22Rv1 (cell line): ENCODE data around the gene MEF2A.

Experiments
- H3K27ac ChIP-seq: fragments of 450-650 bp; 2 replicates; pipeline ENCODE4 v1.5.1; 2017
- ZFX ChIP-seq: fragments of 450-650 bp; IDR thresholded peaks from 2 replicates; pipeline ENCODE4 v1.6.1; 2017; ENCODE audit warnings: antibody characterized with exemption, borderline replicate concordance
- TF ChIP-seq, protein P1 (sequence below): fragments of 450-650 bp; IDR thresholded peaks from 2 replicates; pipeline ENCODE4 v1.5.1; 2017; ENCODE audit warnings: mild to moderate bottlenecking

Gene MEF2A

DNA sequence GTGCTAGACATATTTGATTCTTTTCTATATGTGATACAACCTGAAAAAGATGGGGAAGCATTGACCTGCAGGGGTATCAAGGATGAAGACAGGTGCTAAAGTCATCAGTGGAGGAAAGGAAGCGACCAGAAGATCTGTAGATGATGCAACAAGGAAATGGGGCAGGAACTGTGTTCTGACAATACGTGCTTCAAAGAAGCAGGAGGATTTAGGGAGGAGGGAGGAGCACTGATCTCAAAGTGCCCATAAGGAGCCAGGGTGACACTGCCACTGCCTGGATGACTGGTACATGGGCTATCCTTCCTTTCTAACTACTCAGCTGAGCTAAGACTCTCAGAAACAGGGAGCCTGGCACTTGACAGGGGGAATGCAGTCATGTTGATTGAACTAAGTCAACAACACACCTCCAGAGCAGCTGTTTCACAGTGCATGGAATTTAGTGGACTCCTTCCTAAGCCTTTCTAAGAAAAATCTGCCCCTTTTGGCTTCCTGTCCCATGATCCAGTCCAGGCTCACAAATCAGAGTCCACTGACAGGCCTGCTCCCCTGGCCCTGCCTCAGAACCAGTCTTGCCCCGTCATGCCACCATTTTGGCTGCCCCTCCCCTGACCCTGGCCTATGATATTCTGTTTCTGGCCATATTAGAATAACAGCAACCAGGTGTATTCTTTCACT is 155.5 kb downstream of the MEF2A start:
- no peak overlapping the region for H3K27ac ChIP-seq
- TF ChIP-seq, protein P1, sequence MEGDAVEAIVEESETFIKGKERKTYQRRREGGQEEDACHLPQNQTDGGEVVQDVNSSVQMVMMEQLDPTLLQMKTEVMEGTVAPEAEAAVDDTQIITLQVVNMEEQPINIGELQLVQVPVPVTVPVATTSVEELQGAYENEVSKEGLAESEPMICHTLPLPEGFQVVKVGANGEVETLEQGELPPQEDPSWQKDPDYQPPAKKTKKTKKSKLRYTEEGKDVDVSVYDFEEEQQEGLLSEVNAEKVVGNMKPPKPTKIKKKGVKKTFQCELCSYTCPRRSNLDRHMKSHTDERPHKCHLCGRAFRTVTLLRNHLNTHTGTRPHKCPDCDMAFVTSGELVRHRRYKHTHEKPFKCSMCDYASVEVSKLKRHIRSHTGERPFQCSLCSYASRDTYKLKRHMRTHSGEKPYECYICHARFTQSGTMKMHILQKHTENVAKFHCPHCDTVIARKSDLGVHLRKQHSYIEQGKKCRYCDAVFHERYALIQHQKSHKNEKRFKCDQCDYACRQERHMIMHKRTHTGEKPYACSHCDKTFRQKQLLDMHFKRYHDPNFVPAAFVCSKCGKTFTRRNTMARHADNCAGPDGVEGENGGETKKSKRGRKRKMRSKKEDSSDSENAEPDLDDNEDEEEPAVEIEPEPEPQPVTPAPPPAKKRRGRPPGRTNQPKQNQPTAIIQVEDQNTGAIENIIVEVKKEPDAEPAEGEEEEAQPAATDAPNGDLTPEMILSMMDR = no peak
- no peak for TF ChIP-seq ZFX

DNA sequence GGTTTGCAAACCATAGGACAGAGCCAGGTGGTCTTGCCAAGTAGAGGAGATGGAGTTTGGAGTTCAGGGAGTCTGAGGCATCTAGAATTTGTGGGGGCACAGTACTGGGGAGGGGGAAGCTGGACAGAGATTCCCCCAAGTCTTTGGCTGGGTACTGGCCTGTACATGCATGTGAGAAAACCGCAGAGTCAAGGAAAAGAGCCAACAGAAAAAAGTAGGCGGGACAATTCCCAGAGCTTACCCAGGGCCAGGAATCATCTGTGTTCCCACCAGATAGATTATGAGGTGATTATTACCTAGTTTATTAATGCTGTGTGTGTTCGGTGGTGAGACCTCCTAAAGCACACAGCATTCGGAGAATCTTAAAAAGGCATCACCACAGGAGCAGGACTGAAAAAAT is 156.1 kb downstream of the MEF2A start:
- no peak overlapping the region for H3K27ac ChIP-seq
- TF ChIP-seq, protein P1 = no peak
- TF ChIP-seq ZFX = no peak

DNA sequence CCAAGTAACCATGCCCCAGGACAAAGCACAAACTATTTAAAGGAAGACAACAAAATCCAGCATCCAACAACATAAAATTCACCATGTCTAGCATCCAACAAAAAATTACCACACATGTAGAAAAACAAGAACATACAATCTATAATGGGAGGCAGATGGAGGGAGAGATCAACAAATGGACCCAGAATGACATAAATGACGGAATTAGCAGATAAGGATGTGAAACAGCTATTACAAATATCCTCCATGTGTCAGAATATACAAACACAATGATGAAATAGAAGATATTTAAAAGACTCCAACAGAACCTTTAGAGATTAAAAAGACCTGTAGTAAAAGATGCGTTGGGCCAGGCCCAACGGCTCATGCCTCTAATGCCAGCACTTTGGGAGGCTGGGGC is 156.6 kb downstream of the MEF2A start:
- no peak for TF ChIP-seq ZFX
- TF ChIP-seq, protein P1 = no peak
- H3K27ac ChIP-seq = no peak overlapping the region

- H3K27ac ChIP-seq = no peak overlapping the region
- TF ChIP-seq ZFX = no peak
- TF ChIP-seq, protein P1 = no peak
These were observed 160.5 kb downstream of the MEF2A start for GRCh38 chr15:99726333-99726732.

DNA sequence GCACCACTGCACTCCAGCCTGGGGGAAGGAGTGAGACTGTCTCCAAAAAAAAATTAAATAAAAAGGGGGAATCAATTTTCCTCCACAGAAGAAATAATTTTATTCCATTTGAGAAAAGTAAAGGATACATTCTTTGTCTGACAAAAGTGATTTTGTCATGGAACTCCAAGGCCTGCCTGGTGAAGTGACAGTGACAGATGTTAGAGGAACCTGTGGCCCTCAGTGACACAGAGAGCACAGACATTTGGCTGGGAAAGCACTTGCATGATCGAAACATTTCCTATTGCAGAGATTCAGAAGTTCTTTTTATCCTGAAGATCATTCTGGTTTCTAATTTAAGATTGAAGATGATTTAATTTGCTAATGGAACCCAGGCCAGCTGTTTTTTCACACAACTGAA is 161.5 kb downstream of the MEF2A start:
- TF ChIP-seq ZFX = no peak
- TF ChIP-seq, protein P1 = no peak
- no peak overlapping the region for H3K27ac ChIP-seq

DNA sequence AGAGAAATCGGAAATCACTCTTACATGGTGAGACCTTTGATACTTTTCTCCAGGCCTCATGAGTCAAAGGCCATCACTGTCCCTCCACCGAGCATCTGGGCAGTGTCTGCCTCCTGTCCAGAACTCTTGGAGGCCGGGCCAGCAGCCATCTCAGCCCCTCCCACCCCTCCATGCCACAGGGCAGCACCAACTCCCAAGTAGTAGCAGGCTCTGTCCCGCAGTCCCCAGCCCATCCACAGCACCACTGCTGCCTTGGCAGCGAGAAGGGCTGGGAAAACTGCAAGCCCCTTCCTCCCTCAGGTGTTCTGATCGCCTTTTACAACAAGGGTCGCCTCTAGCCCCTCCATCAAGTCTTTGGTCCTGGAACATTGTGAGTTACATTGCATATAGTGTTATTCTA is 161.9 kb downstream of the MEF2A start:
- H3K27ac ChIP-seq = no peak overlapping the region
- no peak for TF ChIP-seq ZFX

DNA sequence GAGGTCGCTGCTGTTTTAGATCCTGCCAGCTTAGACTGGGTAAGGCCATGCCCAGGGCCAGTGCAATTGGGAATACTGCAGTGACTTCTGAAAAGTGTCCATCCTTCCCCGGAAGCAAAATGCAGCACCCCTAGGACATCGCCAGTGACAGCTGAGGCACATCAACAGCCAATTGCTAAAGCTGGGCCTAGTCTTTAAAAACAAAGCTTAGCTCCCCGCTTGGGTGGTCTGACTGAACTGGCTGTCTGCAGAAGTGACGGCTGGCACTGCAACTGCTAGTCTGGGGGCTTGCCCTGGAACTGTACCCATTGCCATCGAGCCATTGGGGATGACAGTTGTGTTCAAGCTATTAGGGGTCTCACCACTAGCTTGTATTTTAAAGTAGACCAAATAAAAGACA is 163.1 kb downstream of the MEF2A start:
- TF ChIP-seq, protein P1 = no peak
- TF ChIP-seq ZFX = no peak
- H3K27ac ChIP-seq = no peak overlapping the region

DNA sequence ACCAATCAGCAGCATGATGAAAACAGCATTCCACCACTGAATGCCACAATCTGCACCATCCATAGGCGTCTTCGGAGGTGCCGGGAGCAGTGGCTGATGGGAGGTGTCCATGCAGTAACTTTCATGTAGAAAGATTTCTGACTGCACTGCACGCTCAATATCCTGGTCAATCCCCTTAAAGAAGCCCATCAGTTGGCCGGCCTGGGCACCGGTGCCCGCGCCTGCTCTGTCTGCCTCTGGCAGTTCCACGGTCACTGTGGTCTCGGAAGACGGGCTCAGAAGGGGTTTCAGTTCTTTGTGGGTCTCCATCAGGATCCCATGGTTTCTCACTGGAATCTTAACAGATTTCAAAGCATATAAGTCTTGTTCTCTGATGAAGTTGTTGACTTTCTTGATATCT is 163.5 kb downstream of the MEF2A start:
- TF ChIP-seq, protein P1 = no peak
- no peak for TF ChIP-seq ZFX
- H3K27ac ChIP-seq = no peak overlapping the region
